H1 (cell line): Measurements from ENCODE around the gene CLIP3. TPM values are rescaled to one million over a fixed set of nuclear protein-coding genes. Genes with fewer than 3 reads are reported as not detected.

ENCODE experiments used
- ATF3 ChIP-seq: IDR thresholded peaks from 2 replicates; pipeline ENCODE4 v1.6.1; 2011; ENCODE audit warnings: low read depth, mild to moderate bottlenecking, low read length; ENCODE audit not compliant: insufficient read depth
- CHD1 ChIP-seq: IDR thresholded peaks from 2 replicates; pipeline ENCODE4 v1.6.1; 2012; ENCODE audit warnings: low read depth, low read length, improper control_type of control experiment
- CHD7 ChIP-seq: fragments of 300-600 bp; sonication (generic); IDR thresholded peaks from 2 replicates; pipeline ENCODE4 v1.7.1; 2012; ENCODE audit warnings: low read length, moderate library complexity, mild to moderate bottlenecking, inconsistent platforms; ENCODE audit not compliant: insufficient replicate concordance
- HDAC6 ChIP-seq: IDR thresholded peaks from one replicate; pipeline ENCODE4 v1.7.1; 2012; ENCODE audit warnings: low read depth, mild to moderate bottlenecking, inconsistent platforms, low read length, moderate library complexity
- PHF8 ChIP-seq: fragments of 200-600 bp; sonication (generic); conservative IDR thresholded peaks from 2 replicates; pipeline ENCODE4 v1.7.1; 2012; ENCODE audit warnings: low read depth, mild to moderate bottlenecking, inconsistent platforms, low read length, moderate library complexity
- SIN3A ChIP-seq, 2 experiments: IDR thresholded peaks in 1 of 2; conservative IDR thresholded peaks in 1 of 2; 2 replicates each; pipeline ENCODE4 v1.6.1; 2011 to 2012; ENCODE audit warnings: low read length in 2 of 2, improper control_type of control experiment in 1 of 2, low read depth in 1 of 2, mild to moderate bottlenecking in 1 of 2
- SRF ChIP-seq: IDR thresholded peaks from 2 replicates; pipeline ENCODE4 v1.6.1; 2011; ENCODE audit warnings: mild to moderate bottlenecking, low read depth, low read length, moderate library complexity
- TEAD4 ChIP-seq: IDR thresholded peaks from 2 replicates; pipeline ENCODE4 v1.6.1; 2012; ENCODE audit warnings: low read depth, low read length, inconsistent platforms, mixed read lengths
- polyA plus RNA-seq, 7 experiments: library from polyadenylated mRNA; depleted of rRNA in 3 of 7; stranded (reverse) in 5 of 7; unstranded in 2 of 7; fragments of >200 nt in 5 of 7; fragments of 200-250 nt in 2 of 7; gene quantifications; 1 replicate in 5 of 7; 2 replicates in 1 of 7; 4 replicates in 1 of 7; pipeline versions ENCODE4 v1.2.1 to v1.2.3, GENCODE V29; 2011 to 2013; ENCODE audit warnings: missing spikeins in 2 of 7, mixed read lengths in 2 of 7
- total RNA-seq: library from RNA; stranded (reverse); fragmentation: NEBNext Ultra II Directional; extraction: Animal tissue kit (Norgen Biotek cat#: 25700); gene quantifications from 2 replicates; pipeline ENCODE4 v1.2.1, GENCODE V29; 2021

CLIP3 gene
- total and polyA plus RNA-seq, 2 of the 8 experiments (the other 6 are each of a cell fraction or from before 2014, with no cell fraction given) = 5.9 to 21.7 TPM

- TF ChIP-seq CHD7 = no peak
- TF ChIP-seq PHF8 = no peak
- no peak for TF ChIP-seq CHD1
- no peak for TF ChIP-seq ATF3
- TF ChIP-seq SRF = no peak
- TF ChIP-seq SIN3A (conservative IDR thresholded peaks at IDR 0.05 in 1 of 2, IDR thresholded peaks at IDR 0.05 in 1 of 2; ENCODE audit: low read depth in 1 of 2, low read length in 2 of 2) = no peak
- TF ChIP-seq TEAD4 = no peak
- TF ChIP-seq HDAC6 = no peak
- TF ChIP-seq, all 59 proteins: peak for 0
Observed at GRCh38 chr19:36010402-36010801, 22.3 kb downstream of the CLIP3 start (continued).
